ENCODE results near the gene CDC42. TPM values are rescaled to one million over a fixed set of nuclear protein-coding genes. Genes with fewer than 3 reads are reported as not detected.
A peak's percentile ranks its signal among the peaks of the same experiment; 100 is the strongest.

Gene CDC42
- total RNA-seq, 4 donors from 2014 or later, result 177 to 243 (median 204) TPM

DNA sequence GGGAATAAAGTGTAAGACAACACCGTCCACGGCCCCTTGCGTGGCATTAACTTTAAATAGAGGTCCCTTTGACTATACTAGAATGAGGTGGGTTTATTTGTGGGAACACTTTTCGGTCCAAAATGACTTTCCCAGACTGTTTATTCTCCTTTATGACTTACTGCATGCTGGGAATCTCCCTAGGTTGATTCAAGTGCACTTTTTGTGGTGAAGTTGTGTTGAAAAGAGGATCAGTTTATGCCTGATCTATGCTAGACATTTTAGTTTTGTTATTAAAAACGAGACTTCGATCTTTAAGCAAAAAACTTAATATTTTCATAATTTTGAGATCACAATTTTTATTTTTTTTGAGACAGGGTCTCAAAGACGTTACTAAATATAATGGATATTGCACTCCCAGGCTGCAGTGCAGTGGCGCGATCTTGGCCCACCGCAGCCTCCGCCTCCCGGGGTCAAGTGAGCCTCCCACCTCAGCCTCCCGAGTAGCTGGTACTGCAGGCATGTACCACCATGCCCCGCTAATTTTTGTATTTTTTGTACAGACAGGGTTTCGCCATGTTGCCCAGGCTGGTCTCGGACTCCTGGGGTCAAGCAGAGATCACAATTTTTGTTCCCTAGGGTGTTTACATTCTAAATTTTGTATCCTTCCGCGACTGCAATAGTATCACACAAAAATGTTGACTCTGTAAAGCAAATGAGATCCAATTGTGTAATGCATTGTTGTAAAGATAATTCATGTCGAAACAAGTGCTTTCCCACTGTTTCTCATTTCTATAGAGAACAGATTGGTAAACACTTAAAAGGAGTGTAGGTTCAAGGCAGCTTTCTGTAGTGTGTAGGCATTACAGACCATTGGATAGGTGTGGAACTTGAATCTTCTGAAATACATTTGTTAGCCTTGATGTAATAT lies 1.6 kb downstream of the CDC42 start:
- no peaks in the 10 kb centered on the region for H3K27me3 ChIP-seq
- DNase-seq (ENCODE audit: extremely low spot score), result no peak
- no peaks in the 10 kb centered on the region for H3K9me3 ChIP-seq
- intact Hi-C loops (cut with DNase I), result loop anchor here (2.0 kb wide), 1 partner anchor 29 kb away; no protein-coding TSS in a partner anchor
- H3K27ac ChIP-seq (replicated peaks in 1 of 4), result peak overlapping the region; percentile 99 to 100 (median 100)
- H3K4me3 ChIP-seq, result peak overlapping the region; percentile 77 to 100 (median 96)
- 45% methylated on average over 19 of the region's 19 CpGs for WGBS
- TF ChIP-seq POLR2A (IDR thresholded peaks at IDR 0.05; ENCODE audit: low read depth) (no peak), EP300 (IDR thresholded peaks at IDR 0.05) (no peak), POLR2AphosphoS5 (IDR thresholded peaks at IDR 0.05) (no peak)
- TF ChIP-seq, protein P1, sequence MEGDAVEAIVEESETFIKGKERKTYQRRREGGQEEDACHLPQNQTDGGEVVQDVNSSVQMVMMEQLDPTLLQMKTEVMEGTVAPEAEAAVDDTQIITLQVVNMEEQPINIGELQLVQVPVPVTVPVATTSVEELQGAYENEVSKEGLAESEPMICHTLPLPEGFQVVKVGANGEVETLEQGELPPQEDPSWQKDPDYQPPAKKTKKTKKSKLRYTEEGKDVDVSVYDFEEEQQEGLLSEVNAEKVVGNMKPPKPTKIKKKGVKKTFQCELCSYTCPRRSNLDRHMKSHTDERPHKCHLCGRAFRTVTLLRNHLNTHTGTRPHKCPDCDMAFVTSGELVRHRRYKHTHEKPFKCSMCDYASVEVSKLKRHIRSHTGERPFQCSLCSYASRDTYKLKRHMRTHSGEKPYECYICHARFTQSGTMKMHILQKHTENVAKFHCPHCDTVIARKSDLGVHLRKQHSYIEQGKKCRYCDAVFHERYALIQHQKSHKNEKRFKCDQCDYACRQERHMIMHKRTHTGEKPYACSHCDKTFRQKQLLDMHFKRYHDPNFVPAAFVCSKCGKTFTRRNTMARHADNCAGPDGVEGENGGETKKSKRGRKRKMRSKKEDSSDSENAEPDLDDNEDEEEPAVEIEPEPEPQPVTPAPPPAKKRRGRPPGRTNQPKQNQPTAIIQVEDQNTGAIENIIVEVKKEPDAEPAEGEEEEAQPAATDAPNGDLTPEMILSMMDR (IDR thresholded peaks at IDR 0.05), result no peak
- peaks cover 50 to 58% (median 58%) of the 10 kb centered on the region in 4 donors for H3K4me1 ChIP-seq
- H3K36me3 ChIP-seq, result peaks cover 0 to 14% (median 4%) of the 10 kb centered on the region in 4 donors

DNA sequence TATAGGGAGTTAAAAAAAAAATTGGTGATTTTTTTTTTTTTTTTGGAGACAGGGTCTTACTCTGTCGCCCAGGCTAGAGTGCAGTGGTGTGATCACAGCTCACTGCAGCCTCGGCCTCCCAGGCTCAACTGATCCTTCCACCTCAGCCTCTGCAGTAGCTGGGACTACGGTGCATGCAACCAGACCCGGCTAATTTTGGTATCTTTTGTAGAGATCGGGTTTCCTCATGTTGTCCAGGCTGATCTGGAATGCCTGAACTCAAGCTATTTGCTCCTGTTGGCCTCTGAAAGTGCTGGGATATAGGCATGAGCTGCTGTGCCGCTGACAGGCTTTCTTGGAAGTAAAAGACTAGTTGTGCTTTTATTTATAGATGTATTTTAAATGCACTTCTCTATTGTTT lies 3.0 kb downstream of the CDC42 start:
- Histone ChIP-seq H3K27ac (replicated peaks in 1 of 4) (peak overlapping the region; percentile 10 to 55 (median 22)), H3K9me3 (no peaks in the 10 kb centered on the region), H3K27me3 (no peaks in the 10 kb centered on the region), H3K4me1 (peaks cover 64 to 72% (median 70%) of the 10 kb centered on the region in 4 donors), H3K36me3 (peaks cover 0 to 14% (median 4%) of the 10 kb centered on the region in 4 donors), H3K4me3 (peak overlapping the region in 2 of 4 donors; percentile 19 to 23)
- 59% methylated on average over 6 of the region's 6 CpGs for WGBS
- DNase-seq (ENCODE audit: extremely low spot score), result no peak
- intact Hi-C loops (cut with DNase I), result no loop called here
- TF ChIP-seq POLR2AphosphoS5 (IDR thresholded peaks at IDR 0.05) (no peak), EP300 (IDR thresholded peaks at IDR 0.05) (no peak), POLR2A (IDR thresholded peaks at IDR 0.05; ENCODE audit: low read depth) (no peak)
- TF ChIP-seq, protein P1 (IDR thresholded peaks at IDR 0.05), result no peak

DNA sequence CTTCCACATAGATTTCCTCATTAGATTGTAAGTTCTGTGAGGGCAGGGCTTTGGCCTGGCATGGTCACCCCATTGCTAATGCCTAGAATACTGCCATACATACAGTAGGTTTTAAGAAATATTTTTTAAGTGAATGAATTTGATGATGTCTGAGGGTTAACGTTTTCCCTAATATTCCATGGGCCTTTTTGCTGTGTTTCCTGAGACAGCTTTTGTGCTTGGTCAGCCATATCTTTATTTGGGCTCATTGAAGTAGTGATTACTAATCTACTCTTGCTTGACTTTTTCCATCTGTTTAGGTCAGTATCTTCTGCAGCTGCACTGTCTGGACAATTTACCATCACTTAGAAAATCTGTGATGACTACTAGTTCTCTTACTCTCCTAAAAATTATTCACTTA lies 3.5 kb downstream of the CDC42 start:
- TF ChIP-seq, protein P1 (IDR thresholded peaks at IDR 0.05), result no peak
- TF ChIP-seq POLR2A (IDR thresholded peaks at IDR 0.05; ENCODE audit: low read depth) (no peak), EP300 (IDR thresholded peaks at IDR 0.05) (no peak)
- peak overlapping the region in 3 of 4 donors; percentile 10 to 55 (median 24) for H3K27ac ChIP-seq (replicated peaks in 1 of 4)
- H3K4me3 ChIP-seq, result peak overlapping the region in 2 of 4 donors; percentile 9 to 23
- H3K27me3 ChIP-seq, result no peaks in the 10 kb centered on the region
- H3K36me3 ChIP-seq, result peaks cover 0 to 14% (median 4%) of the 10 kb centered on the region in 4 donors
- WGBS, result 21% methylated on average over 1 of the region's 1 CpG
- H3K9me3 ChIP-seq, result no peaks in the 10 kb centered on the region
- intact Hi-C loops (cut with DNase I), result no loop called here
- peaks cover 68 to 77% (median 74%) of the 10 kb centered on the region in 4 donors for H3K4me1 ChIP-seq
- DNase-seq (ENCODE audit: extremely low spot score), result no peak

DNA sequence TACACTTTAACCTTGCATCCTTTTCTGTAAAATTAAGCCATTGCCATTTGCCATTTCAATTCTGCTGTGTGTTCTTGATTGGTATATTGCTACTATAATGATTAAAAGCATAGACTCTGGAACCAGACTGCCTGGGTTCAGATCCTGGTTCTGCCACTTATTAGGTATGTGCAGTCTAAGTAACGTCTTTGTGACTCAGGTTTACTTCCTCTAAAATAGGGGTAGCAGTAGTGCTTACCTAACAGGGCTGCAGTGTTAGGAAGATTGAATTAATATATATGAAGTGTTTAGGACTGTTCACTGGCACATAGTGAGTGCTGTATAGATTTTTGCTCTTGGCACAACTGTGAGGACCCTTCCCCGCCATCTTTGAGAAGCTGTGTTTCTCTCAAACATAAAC lies 4.4 kb downstream of the CDC42 start:
- intact Hi-C loops (cut with DNase I), result no loop called here
- Histone ChIP-seq H3K4me3 (no peak overlapping the region), H3K27ac (replicated peaks in 1 of 4) (peak overlapping the region in 3 of 4 donors; percentile 24 to 55 (median 26)), H3K27me3 (no peaks in the 10 kb centered on the region), H3K36me3 (peaks cover 0 to 14% (median 4%) of the 10 kb centered on the region in 4 donors), H3K9me3 (no peaks in the 10 kb centered on the region), H3K4me1 (peaks cover 77 to 86% (median 82%) of the 10 kb centered on the region in 4 donors)
- no peak for DNase-seq (ENCODE audit: extremely low spot score)
- no peak for TF ChIP-seq EP300 (IDR thresholded peaks at IDR 0.05)
- TF ChIP-seq POLR2A (IDR thresholded peaks at IDR 0.05; ENCODE audit: low read depth), result no peak
- no peak for TF ChIP-seq POLR2AphosphoS5 (IDR thresholded peaks at IDR 0.05)
- TF ChIP-seq, protein P1 (IDR thresholded peaks at IDR 0.05), result no peak
- 44% methylated on average over 2 of the region's 2 CpGs for WGBS
